Measurements from ENCODE around the gene SPEF2.

The SPEF2 gene

GRCh38 chr5:35860686-35861085 lies 243.0 kb downstream of the SPEF2 start:
- DNase-seq: no peak

GRCh38 chr5:35861718-35862117 lies 244.1 kb downstream of the SPEF2 start:
- DNase-seq: no peak

GRCh38 chr5:35862126-35862525 lies 244.5 kb downstream of the SPEF2 start:
- DNase-seq: no peak

GRCh38 chr5:35863159-35863558 lies 245.5 kb downstream of the SPEF2 start:
- DNase-seq: no peak
